ENCODE results near the gene IGFBP7.

IGFBP7 gene

GRCh38 chr4:57077550-57078343 lies 32.4 kb downstream of the IGFBP7 start:
- H3K4me3 ChIP-seq (ENCODE audit: control insufficient read depth, low read depth, low read length) = no peak overlapping the region
- TF ChIP-seq CTCF (conservative IDR thresholded peaks at IDR 0.05; ENCODE audit: control insufficient read depth, insufficient read depth, low read depth, low read length) = no peak
- peak; percentile 50 for DNase-seq (ENCODE audit: low read depth)

- H3K4me3 ChIP-seq (ENCODE audit: control insufficient read depth, low read depth, low read length) = no peak overlapping the region
- no peak for DNase-seq (ENCODE audit: low read depth)
- TF ChIP-seq CTCF (conservative IDR thresholded peaks at IDR 0.05; ENCODE audit: control insufficient read depth, insufficient read depth, low read depth, low read length) = no peak
These were observed 33.5 kb downstream of the IGFBP7 start for GRCh38 chr4:57076646-57077045.

- no peak for DNase-seq (ENCODE audit: low read depth)
- TF ChIP-seq CTCF (conservative IDR thresholded peaks at IDR 0.05; ENCODE audit: control insufficient read depth, insufficient read depth, low read depth, low read length) = no peak
- H3K4me3 ChIP-seq (ENCODE audit: control insufficient read depth, low read depth, low read length) = no peak overlapping the region
These were observed 34.8 kb downstream of the IGFBP7 start for GRCh38 chr4:57075367-57075766.

GRCh38 chr4:57074744-57075143 lies 35.4 kb downstream of the IGFBP7 start:
- DNase-seq (ENCODE audit: low read depth) = peak; percentile 68
- H3K4me3 ChIP-seq (ENCODE audit: control insufficient read depth, low read depth, low read length) = no peak overlapping the region
- TF ChIP-seq CTCF (conservative IDR thresholded peaks at IDR 0.05; ENCODE audit: control insufficient read depth, insufficient read depth, low read depth, low read length) = no peak

GRCh38 chr4:57073559-57073958 lies 36.6 kb downstream of the IGFBP7 start:
- no peak for DNase-seq (ENCODE audit: low read depth)
- no peak for TF ChIP-seq CTCF (conservative IDR thresholded peaks at IDR 0.05; ENCODE audit: control insufficient read depth, insufficient read depth, low read depth, low read length)

GRCh38 chr4:57071326-57071725 lies 38.9 kb downstream of the IGFBP7 start:
- DNase-seq (ENCODE audit: low read depth) = peak; percentile 76
- no peak for TF ChIP-seq CTCF (conservative IDR thresholded peaks at IDR 0.05; ENCODE audit: control insufficient read depth, insufficient read depth, low read depth, low read length)
- no peak overlapping the region for H3K4me3 ChIP-seq (ENCODE audit: control insufficient read depth, low read depth, low read length)

More at GRCh38 chr4:57073559-57073958, 36.6 kb downstream of the IGFBP7 start:
- H3K4me3 ChIP-seq (ENCODE audit: control insufficient read depth, low read depth, low read length) = no peak overlapping the region

Data from fibroblast of mammary gland (primary cell).